B cell (primary cell): ENCODE data around the gene CMTM5. TPM values are rescaled to one million over a fixed set of nuclear protein-coding genes. Genes with fewer than 3 reads are reported as not detected.

Experiments
- ATAC-seq: fragments of 200-7000 bp; cut with Tn5 transposase; one replicate; pipeline ENCODE4 v1.10.0; 2021; ENCODE audit warnings: low read depth, mild to moderate bottlenecking, moderate number of reproducible peaks, moderate library complexity
- CTCF ChIA-PET: fragments of 350-600 bp; sonication (Branson Sonifier 250); formaldehyde crosslinking; loops from one replicate; lab custom pipeline; 2021; ENCODE audit warnings: antibody characterized with exemption, inconsistent platforms; lab: Charles Lee
- POLR2A ChIA-PET: fragments of 350-600 bp; sonication (Branson Sonifier 250); formaldehyde crosslinking; loops from one replicate; lab custom pipeline; 2021; ENCODE audit warnings: antibody characterized with exemption; lab: Charles Lee
- DNase-seq: peaks from one replicate; pipeline ENCODE4 v3.0.0; 2013
- H2AFZ ChIP-seq: 2 replicates; pipeline ENCODE4 v1.6.1; 2012; ENCODE audit warnings: mild to moderate bottlenecking, low read depth, low read length; ENCODE audit not compliant: insufficient read depth, poor library complexity, severe bottlenecking
- H3K27ac ChIP-seq, 2 donors: 1 replicate in 1 of 2; 2 replicates in 1 of 2; pipeline ENCODE4 v1.5.1; 2012 to 2013; ENCODE audit warnings: low read length in 2 of 2, mild to moderate bottlenecking in 2 of 2, moderate library complexity in 1 of 2
- H3K27me3 ChIP-seq, 4 experiments: fragments of 200-600 bp in 1 of 4; sonication (generic) in 1 of 4; replicated peaks in 1 of 4; 1 replicate in 2 of 4; 2 replicates in 2 of 4; pipeline versions ENCODE4 v1.6.1 to v1.7.0; 2013 to 2016; ENCODE audit warnings: low read length in 3 of 4, mild to moderate bottlenecking in 2 of 4, mixed read lengths in 1 of 4, moderate library complexity in 1 of 4; ENCODE audit not compliant: insufficient read depth in 4 of 4, control insufficient read depth in 3 of 4; ENCODE audit errors: control extremely low read depth in 1 of 4
- H3K36me3 ChIP-seq, 2 experiments: replicated peaks in 1 of 2; 1 replicate in 1 of 2; 2 replicates in 1 of 2; pipeline versions ENCODE4 v1.6.1 to v1.7.1; 2013; ENCODE audit warnings: low read length in 1 of 2; ENCODE audit not compliant: insufficient read depth in 2 of 2, control insufficient read depth in 1 of 2; ENCODE audit errors: control extremely low read depth in 1 of 2, extremely low read depth in 1 of 2
- H3K4me1 ChIP-seq, 2 donors: fragments of 200-600 bp in 1 of 2; sonication (generic) in 1 of 2; 1 replicate in 1 of 2; 2 replicates in 1 of 2; pipeline versions ENCODE4 v1.5.1 to v1.6.1; 2013 to 2017; ENCODE audit warnings: low read length in 2 of 2; ENCODE audit not compliant: control insufficient read depth in 2 of 2, insufficient read depth in 2 of 2
- H3K4me2 ChIP-seq: replicated peaks from 2 replicates; pipeline ENCODE3; 2012; ENCODE audit warnings: mild to moderate bottlenecking, low read depth, low read length; ENCODE audit not compliant: poor library complexity, severe bottlenecking
- H3K4me3 ChIP-seq, 5 experiments: fragments of 200-600 bp in 1 of 5; sonication (generic) in 1 of 5; 1 replicate in 3 of 5; 2 replicates in 2 of 5; pipeline versions ENCODE4 v1.5.1 to v1.7.0; 2011 to 2016; ENCODE audit warnings: low read length in 4 of 5, mild to moderate bottlenecking in 4 of 5, low read depth in 2 of 5, control low read depth in 1 of 5, moderate library complexity in 1 of 5; ENCODE audit not compliant: insufficient read depth in 1 of 5; ENCODE audit errors: control extremely low read depth in 1 of 5, extremely low read depth in 1 of 5
- H3K79me2 ChIP-seq: fragments of 200-600 bp; sonication (generic); one replicate; pipeline ENCODE4 v1.6.0; 2016; ENCODE audit warnings: low read length; ENCODE audit not compliant: control insufficient read depth, insufficient read depth
- H3K9ac ChIP-seq: fragments of 200-600 bp; sonication (generic); 2 replicates; pipeline ENCODE4 v1.6.1; 2017; ENCODE audit warnings: mild to moderate bottlenecking, low read length, moderate library complexity
- H3K9me3 ChIP-seq, 3 donors: one replicate each; pipeline versions ENCODE4 v1.6.1 to v1.7.1; 2013; ENCODE audit warnings: low read length in 2 of 3; ENCODE audit not compliant: control insufficient read depth in 2 of 3, insufficient read depth in 1 of 3; ENCODE audit errors: control extremely low read depth in 1 of 3
- H4K20me1 ChIP-seq: 2 replicates; pipeline ENCODE4 v1.6.0; 2012; ENCODE audit warnings: mild to moderate bottlenecking, low read length; ENCODE audit not compliant: insufficient read depth, control insufficient read depth, poor library complexity, severe bottlenecking
- H3K27ac Mint-ChIP-seq: one replicate; pipeline ENCODE4 v1.8.0; 2021; ENCODE audit warnings: mixed read lengths
- H3K27me3 Mint-ChIP-seq: one replicate; pipeline ENCODE4 v1.8.0; 2021; ENCODE audit warnings: mixed read lengths
- H3K4me1 Mint-ChIP-seq: one replicate; pipeline ENCODE4 v1.8.0; 2021; ENCODE audit warnings: mixed read lengths
- H3K4me3 Mint-ChIP-seq: one replicate; pipeline ENCODE4 v1.8.0; 2021; ENCODE audit warnings: mixed read lengths
- H3K9me3 Mint-ChIP-seq: one replicate; pipeline ENCODE4 v1.8.0; 2022; ENCODE audit warnings: mixed read lengths; ENCODE audit not compliant: insufficient read depth
- EZH2 ChIP-seq: IDR thresholded peaks from 2 replicates; pipeline ENCODE4 v1.6.1; 2012; ENCODE audit warnings: borderline replicate concordance, low read depth, mild to moderate bottlenecking, moderate library complexity, low read length; ENCODE audit not compliant: insufficient read depth, poor library complexity, severe bottlenecking
- WGBS: methylation state at CpG from one replicate; pipeline ENCODE4 v1.1.5; 2013; ENCODE audit warnings: missing lambda C conversion rate; ENCODE audit not compliant: insufficient coverage; 5-methylcytosine and 5-hydroxymethylcytosine counted together
- intact Hi-C: fragments of 100-400 bp; cut with micrococcal nuclease; formaldehyde crosslinking; loops from one replicate; pipeline ENCODE4 v1.10.0; 2022
- polyA plus RNA-seq: library from polyadenylated mRNA; depleted of rRNA; stranded (reverse); fragments of >200 nt; gene quantifications from 2 replicates; pipeline ENCODE4 v1.2.3, GENCODE V29; 2012
- total RNA-seq, 2 donors: library from RNA; stranded (reverse); fragments of 120-200 nt in 1 of 2; gene quantifications; 1 replicate in 1 of 2; 2 replicates in 1 of 2; pipeline versions ENCODE4 v1.2.3 to v1.2.4, GENCODE V29; 2013 to 2022
- TF ChIP-seq, protein P1 (sequence below): fragments of 200-600 bp; IDR thresholded peaks from one replicate; pipeline ENCODE4 v1.8.0; 2022; ENCODE audit warnings: antibody characterized with exemption, mild to moderate bottlenecking

The CMTM5 gene
- total and polyA plus RNA-seq, 2 donors (not counting 1 experiment from before 2014, with no cell fraction given) = 0.18 TPM; not detected in 1

DNA sequence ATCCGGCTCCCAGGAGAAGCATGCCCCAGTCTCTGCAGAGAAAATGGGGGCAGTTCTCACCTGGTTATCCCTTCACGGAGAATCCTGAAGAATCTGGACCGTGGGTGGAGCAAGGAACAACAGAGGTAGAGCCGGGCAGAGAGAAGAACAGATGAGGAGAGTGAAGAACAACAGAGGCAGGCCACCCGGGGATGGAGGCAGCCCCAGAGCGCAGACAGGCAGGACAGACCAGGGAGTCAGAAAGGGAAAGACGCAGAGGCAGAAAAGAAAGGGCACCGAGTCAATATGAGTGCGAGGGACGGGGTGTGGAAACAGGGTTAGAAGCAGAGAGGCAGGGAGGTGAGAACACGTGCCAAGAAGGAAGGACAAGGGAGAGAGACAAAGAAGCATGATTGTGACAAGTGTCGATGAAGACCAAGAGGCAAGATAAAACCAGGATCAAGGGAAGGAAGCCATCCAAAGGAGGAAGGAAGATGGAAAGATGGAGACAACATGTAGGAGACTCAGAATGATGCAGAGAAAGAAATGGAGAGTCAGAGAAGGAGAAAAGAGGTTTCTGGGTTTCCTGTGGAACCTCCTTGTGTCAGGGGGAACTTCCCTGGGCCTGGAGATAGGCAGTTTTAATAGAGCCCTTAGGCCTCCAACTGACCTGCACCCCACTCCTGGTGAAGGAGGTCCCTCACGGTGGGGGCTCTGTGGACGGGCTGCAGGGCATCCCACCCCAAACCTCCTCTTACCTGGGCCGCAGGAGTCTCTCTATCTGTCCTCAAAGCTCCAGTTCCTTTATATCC lies 30.9 kb downstream of the CMTM5 start, which contains the start of gene MYH6:
Gene MYH6, minus strand, starts transcription at position 758 of the 791 bp plus-strand sequence. CDS start 1,050 bp downstream, outside the sequence.
- Histone ChIP-seq H3K36me3 (no peaks in the 10 kb centered on the region), H3K9ac (no peak within 1 kb of the TSS), H3K4me3 (no peak within 1 kb of the TSS), H3K27ac (no peak within 1 kb of the TSS), H3K27me3 (peaks cover 0 to 40% (median 17%) of the 10 kb centered on the region in 4 experiments), H2AFZ (no peak within 1 kb of the TSS), H3K9me3 (no peaks in the 10 kb centered on the region), H3K79me2 (no peaks in the 10 kb centered on the region), H4K20me1 (no peaks in the 10 kb centered on the region), H3K4me1 (peaks cover 4 to 12% of the 10 kb centered on the region in 2 donors), H3K4me2 (no peak within 1 kb of the TSS)
- peaks cover 18% of the 10 kb centered on the region for H3K4me1 Mint-ChIP-seq
- H3K27me3 Mint-ChIP-seq = peaks cover 76% of the 10 kb centered on the region
- POLR2A ChIA-PET = no interaction called here
- H3K27ac Mint-ChIP-seq = no peak within 1 kb of the TSS
- intact Hi-C loops = no loop called here
- H3K4me3 Mint-ChIP-seq = no peak within 1 kb of the TSS
- H3K9me3 Mint-ChIP-seq = no peaks in the 10 kb centered on the region
- 81% methylated on average over 14 of the region's 15 CpGs for WGBS
- ATAC-seq = no peak
- CTCF ChIA-PET = no interaction called here
- DNase-seq = no peak
- TF ChIP-seq EZH2 = no peak

DNA sequence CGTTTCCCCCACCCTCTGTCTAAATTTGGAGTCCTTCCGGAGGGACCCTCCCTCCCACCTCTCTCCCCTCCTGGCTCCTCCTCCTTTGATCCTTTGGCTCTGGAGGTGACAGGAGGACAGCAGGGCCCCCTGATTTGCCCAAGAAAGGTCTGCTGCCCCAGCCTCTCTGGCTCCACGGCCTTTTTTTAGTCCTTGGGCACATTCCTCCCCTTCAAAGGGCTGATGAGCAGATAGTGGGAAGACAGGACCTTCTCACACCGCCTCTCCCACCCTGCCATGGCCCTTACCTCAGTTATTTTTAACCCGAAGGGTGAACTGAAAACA lies 31.4 kb downstream of the CMTM5 start:
- H3K9me3 ChIP-seq = no peaks in the 10 kb centered on the region
- no peak overlapping the region for H3K4me2 ChIP-seq
- H3K27ac ChIP-seq = no peak overlapping the region
- H4K20me1 ChIP-seq = no peaks in the 10 kb centered on the region
- Mint-ChIP-seq H3K4me1 (peaks cover 18% of the 10 kb centered on the region), H3K27me3 (peaks cover 74% of the 10 kb centered on the region), H3K4me3 (no peak overlapping the region), H3K9me3 (no peaks in the 10 kb centered on the region), H3K27ac (no peak overlapping the region)
- no peak overlapping the region for H3K4me3 ChIP-seq
- ATAC-seq = no peak
- TF ChIP-seq EZH2 = no peak
- TF ChIP-seq, protein P1, sequence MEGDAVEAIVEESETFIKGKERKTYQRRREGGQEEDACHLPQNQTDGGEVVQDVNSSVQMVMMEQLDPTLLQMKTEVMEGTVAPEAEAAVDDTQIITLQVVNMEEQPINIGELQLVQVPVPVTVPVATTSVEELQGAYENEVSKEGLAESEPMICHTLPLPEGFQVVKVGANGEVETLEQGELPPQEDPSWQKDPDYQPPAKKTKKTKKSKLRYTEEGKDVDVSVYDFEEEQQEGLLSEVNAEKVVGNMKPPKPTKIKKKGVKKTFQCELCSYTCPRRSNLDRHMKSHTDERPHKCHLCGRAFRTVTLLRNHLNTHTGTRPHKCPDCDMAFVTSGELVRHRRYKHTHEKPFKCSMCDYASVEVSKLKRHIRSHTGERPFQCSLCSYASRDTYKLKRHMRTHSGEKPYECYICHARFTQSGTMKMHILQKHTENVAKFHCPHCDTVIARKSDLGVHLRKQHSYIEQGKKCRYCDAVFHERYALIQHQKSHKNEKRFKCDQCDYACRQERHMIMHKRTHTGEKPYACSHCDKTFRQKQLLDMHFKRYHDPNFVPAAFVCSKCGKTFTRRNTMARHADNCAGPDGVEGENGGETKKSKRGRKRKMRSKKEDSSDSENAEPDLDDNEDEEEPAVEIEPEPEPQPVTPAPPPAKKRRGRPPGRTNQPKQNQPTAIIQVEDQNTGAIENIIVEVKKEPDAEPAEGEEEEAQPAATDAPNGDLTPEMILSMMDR = no peak
- ChIA-PET POLR2A (no interaction called here), CTCF (no interaction called here)
- H3K9ac ChIP-seq = no peak overlapping the region
- peaks cover 4 to 12% of the 10 kb centered on the region in 2 donors for H3K4me1 ChIP-seq
- H2AFZ ChIP-seq = no peak overlapping the region
- intact Hi-C loops = no loop called here
- 79% methylated on average over 3 of the region's 5 CpGs for WGBS
- peaks cover 0 to 40% (median 17%) of the 10 kb centered on the region in 4 experiments for H3K27me3 ChIP-seq
- no peak for DNase-seq
- H3K36me3 ChIP-seq = no peaks in the 10 kb centered on the region
- H3K79me2 ChIP-seq = no peaks in the 10 kb centered on the region
